Measurements from ENCODE around the gene MAFG.

GRCh38 chr17:81952792-81953228, 25.3 kb upstream of the MAFG start:
- TF ChIP-seq CTCF (IDR thresholded peaks at IDR 0.05) (no peak), POLR2AphosphoS5 (IDR thresholded peaks at IDR 0.05) (no peak), POLR2A (IDR thresholded peaks at IDR 0.05) (no peak)

All from upper lobe of left lung (tissue), 4 donors.